Ishikawa (cell line): ENCODE results near the gene HDAC6.

Source experiments
- CEBPB ChIP-seq: IDR thresholded peaks from 2 replicates; pipeline ENCODE4 v1.6.1; 2012
- CREB1 ChIP-seq: IDR thresholded peaks from 2 replicates; pipeline ENCODE4 v1.6.1; 2012; ENCODE audit warnings: low read depth
- EGR1 ChIP-seq: IDR thresholded peaks from 2 replicates; pipeline ENCODE4 v1.6.1; 2012
- EP300 ChIP-seq: IDR thresholded peaks from 2 replicates; pipeline ENCODE4 v1.6.1; 2012; ENCODE audit warnings: borderline replicate concordance
- FOXM1 ChIP-seq: IDR thresholded peaks from 2 replicates; pipeline ENCODE4 v1.6.1; 2012; ENCODE audit warnings: low read depth, borderline replicate concordance
- NFIC ChIP-seq: IDR thresholded peaks from 2 replicates; pipeline ENCODE4 v1.6.1; 2012
- RAD21 ChIP-seq: IDR thresholded peaks from 2 replicates; pipeline ENCODE4 v1.6.1; 2012; ENCODE audit warnings: low read depth
- TAF1 ChIP-seq: IDR thresholded peaks from 2 replicates; pipeline ENCODE4 v1.6.1; 2012; ENCODE audit warnings: low read depth, mild to moderate bottlenecking
- TCF12 ChIP-seq: IDR thresholded peaks from 2 replicates; pipeline ENCODE4 v1.6.1; 2012; ENCODE audit warnings: low read depth
- TEAD4 ChIP-seq: IDR thresholded peaks from 2 replicates; pipeline ENCODE4 v1.6.1; 2012
- YY1 ChIP-seq: IDR thresholded peaks from 2 replicates; pipeline ENCODE4 v1.6.1; 2012; ENCODE audit warnings: low read depth
- ZBTB7A ChIP-seq: IDR thresholded peaks from 2 replicates; pipeline ENCODE4 v1.6.1; 2012; ENCODE audit warnings: low read depth
- TF ChIP-seq, protein P1 (sequence below): IDR thresholded peaks from 2 replicates; pipeline ENCODE4 v1.6.1; 2012
- TF ChIP-seq, protein P2 (sequence below): IDR thresholded peaks from 2 replicates; pipeline ENCODE4 v1.6.1; 2012; ENCODE audit warnings: low read depth, mild to moderate bottlenecking
- TF ChIP-seq, protein P3 (sequence below): IDR thresholded peaks from 2 replicates; pipeline ENCODE4 v1.6.1; 2012

The HDAC6 gene

DNA sequence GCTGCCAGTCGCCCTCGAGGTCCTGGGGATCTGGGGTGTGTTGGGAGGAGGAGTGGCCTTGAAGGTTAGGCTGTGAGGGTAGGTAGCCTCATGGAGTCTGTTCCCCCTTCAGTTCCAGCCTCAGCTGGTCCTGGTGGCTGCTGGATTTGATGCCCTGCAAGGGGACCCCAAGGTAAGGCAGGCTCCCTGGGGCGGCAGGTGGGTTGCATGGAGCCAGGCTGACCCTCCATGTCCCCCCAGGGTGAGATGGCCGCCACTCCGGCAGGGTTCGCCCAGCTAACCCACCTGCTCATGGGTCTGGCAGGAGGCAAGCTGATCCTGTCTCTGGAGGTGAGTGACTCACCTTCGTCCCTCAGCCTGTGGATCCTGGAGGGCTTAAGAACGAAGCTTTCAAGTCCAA lies 12.9 kb downstream of the HDAC6 start:
- TF ChIP-seq TEAD4 (no peak), EP300 (no peak), FOXM1 (no peak)

- TF ChIP-seq RAD21 (no peak), NFIC (no peak), CEBPB (no peak), TAF1 (no peak), TEAD4 (no peak), CREB1 (no peak)
- TF ChIP-seq, protein P1, sequence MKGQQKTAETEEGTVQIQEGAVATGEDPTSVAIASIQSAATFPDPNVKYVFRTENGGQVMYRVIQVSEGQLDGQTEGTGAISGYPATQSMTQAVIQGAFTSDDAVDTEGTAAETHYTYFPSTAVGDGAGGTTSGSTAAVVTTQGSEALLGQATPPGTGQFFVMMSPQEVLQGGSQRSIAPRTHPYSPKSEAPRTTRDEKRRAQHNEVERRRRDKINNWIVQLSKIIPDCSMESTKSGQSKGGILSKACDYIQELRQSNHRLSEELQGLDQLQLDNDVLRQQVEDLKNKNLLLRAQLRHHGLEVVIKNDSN: no peak
- TF ChIP-seq, protein P2, sequence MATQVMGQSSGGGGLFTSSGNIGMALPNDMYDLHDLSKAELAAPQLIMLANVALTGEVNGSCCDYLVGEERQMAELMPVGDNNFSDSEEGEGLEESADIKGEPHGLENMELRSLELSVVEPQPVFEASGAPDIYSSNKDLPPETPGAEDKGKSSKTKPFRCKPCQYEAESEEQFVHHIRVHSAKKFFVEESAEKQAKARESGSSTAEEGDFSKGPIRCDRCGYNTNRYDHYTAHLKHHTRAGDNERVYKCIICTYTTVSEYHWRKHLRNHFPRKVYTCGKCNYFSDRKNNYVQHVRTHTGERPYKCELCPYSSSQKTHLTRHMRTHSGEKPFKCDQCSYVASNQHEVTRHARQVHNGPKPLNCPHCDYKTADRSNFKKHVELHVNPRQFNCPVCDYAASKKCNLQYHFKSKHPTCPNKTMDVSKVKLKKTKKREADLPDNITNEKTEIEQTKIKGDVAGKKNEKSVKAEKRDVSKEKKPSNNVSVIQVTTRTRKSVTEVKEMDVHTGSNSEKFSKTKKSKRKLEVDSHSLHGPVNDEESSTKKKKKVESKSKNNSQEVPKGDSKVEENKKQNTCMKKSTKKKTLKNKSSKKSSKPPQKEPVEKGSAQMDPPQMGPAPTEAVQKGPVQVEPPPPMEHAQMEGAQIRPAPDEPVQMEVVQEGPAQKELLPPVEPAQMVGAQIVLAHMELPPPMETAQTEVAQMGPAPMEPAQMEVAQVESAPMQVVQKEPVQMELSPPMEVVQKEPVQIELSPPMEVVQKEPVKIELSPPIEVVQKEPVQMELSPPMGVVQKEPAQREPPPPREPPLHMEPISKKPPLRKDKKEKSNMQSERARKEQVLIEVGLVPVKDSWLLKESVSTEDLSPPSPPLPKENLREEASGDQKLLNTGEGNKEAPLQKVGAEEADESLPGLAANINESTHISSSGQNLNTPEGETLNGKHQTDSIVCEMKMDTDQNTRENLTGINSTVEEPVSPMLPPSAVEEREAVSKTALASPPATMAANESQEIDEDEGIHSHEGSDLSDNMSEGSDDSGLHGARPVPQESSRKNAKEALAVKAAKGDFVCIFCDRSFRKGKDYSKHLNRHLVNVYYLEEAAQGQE: no peak
Measured at GRCh38 chrX:48815266-48815665, 13.4 kb downstream of the HDAC6 start.

- TF ChIP-seq TCF12: no peak
- TF ChIP-seq, protein P2: no peak
Measured at GRCh38 chrX:48816014-48816810, 14.3 kb downstream of the HDAC6 start.

GRCh38 chrX:48818098-48818497 lies 16.2 kb downstream of the HDAC6 start:
- TF ChIP-seq ZBTB7A (no peak), YY1 (no peak), TAF1 (no peak), NFIC (no peak), RAD21 (no peak), FOXM1 (no peak), CREB1 (no peak), TCF12 (no peak), EP300 (no peak), EGR1 (no peak), TEAD4 (no peak), CEBPB (no peak)
- TF ChIP-seq, protein P3, sequence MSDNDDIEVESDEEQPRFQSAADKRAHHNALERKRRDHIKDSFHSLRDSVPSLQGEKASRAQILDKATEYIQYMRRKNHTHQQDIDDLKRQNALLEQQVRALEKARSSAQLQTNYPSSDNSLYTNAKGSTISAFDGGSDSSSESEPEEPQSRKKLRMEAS: no peak
- TF ChIP-seq, protein P1: no peak
- TF ChIP-seq, protein P2: no peak

- TF ChIP-seq FOXM1: no peak
Measured at GRCh38 chrX:48818866-48819265, 17.0 kb downstream of the HDAC6 start.

GRCh38 chrX:48823053-48823452 lies 21.2 kb downstream of the HDAC6 start:
- TF ChIP-seq, protein P3: no peak
